ENCODE results near the gene OR2T27.
"Not testable (repeated sequence)": the region's sequence is repeated elsewhere in the genome, so short reads cannot be mapped to it uniquely, and the experiment has no call there.

The OR2T27 gene

DNA sequence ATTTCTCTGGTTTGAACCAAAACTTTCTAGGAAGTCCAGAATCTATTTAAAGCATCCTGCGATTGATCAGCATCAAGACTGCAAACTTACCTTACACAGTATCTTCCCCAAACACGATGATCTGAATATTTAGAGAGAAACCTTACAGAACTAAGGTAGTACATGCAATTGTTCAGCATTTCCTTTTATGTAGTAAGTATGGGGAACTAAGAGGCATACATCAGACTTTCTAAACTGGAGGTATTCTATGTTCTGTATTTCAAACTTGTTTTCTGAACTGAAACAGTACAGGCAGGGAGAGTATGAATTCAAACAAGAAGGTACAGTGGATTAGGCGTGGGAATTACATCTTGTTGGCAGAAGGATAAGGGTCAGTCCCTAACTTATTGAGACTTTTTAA is at the start of gene OR2T27:
Gene OR2T27, minus strand, starts transcription at position 175 of the 400 bp plus-strand sequence. CDS start 4,644 bp downstream, outside the sequence.
- DNase-seq; in situ Hi-C loops (cut with HindIII; ENCODE audit: low pct_ligation_motif_present, low pct_unique_long_range_greater_than_20kb, low sequenced_read_pairs): not testable (repeated sequence)

DNA sequence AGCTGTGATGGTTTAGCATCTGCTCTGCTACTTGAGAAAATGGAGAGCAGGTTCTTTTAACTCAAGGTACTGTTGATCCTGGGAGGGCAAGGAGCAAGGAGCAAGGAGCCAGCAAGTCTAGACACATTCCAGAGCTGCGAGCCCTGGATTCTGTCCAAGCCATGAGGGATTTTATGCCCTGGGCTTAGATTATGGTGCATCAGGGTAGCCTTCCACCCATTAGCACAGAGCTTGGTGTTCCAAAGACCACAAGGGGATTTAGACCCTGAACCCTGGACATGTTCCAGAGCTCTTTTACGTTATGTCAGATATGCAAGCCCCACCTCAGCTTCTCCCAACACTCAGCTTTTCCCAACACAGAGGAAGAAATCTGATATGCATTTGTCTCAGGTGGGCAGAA is 49.3 kb upstream of the OR2T27 start:
- DNase-seq: no peak
- in situ Hi-C loops (cut with HindIII; ENCODE audit: low pct_ligation_motif_present, low pct_unique_long_range_greater_than_20kb, low sequenced_read_pairs): no loop called here

DNA sequence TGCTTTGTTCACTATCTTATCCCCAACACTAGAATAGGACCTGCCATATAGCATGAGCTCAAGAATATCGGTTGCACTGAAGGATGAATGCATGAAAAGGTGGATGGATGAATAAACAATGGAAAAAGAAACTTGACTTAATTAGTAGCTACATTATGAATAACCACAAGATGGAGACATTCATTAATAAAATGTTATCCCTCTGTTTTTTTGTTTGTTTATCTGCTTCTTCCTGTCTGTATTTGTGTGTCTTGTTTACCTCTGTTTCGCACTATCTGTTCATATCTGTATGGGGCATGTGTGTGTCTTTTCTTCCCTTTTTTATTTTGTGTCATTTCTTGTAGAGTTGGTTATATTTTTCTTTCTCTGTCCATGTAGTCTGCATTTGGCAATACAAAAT is 48.3 kb upstream of the OR2T27 start:
- in situ Hi-C loops (cut with HindIII; ENCODE audit: low pct_ligation_motif_present, low pct_unique_long_range_greater_than_20kb, low sequenced_read_pairs): no loop called here
- no peak for DNase-seq

- no peak for DNase-seq
- in situ Hi-C loops (cut with HindIII; ENCODE audit: low pct_ligation_motif_present, low pct_unique_long_range_greater_than_20kb, low sequenced_read_pairs): no loop called here
These were observed 47.4 kb upstream of the OR2T27 start, which contains the start of gene OR14I1 for GRCh38 chr1:248702714-248703113. OR14I1 (minus strand) TSS chr1:248702766.

DNA sequence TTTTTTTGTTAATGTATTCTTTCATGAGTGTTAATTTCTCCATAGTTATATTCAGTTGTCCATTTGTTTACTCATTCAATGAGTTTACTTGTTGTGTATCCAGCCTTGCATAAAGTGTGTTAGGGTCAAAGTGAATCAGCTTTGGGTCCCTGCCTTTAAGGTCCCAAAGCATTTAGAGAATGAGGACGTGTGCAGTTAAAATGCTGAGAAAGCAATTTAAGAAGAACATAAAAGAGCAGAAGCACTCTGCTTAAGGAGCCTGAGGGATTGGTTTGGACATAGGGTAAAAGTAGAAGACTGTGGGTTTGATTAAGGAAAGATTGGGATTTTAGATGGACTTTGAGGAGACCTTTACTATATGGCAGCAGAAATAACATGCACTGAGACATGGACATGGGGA is 43.8 kb upstream of the OR2T27 start:
- no peak for DNase-seq
- in situ Hi-C loops (cut with HindIII; ENCODE audit: low pct_ligation_motif_present, low pct_unique_long_range_greater_than_20kb, low sequenced_read_pairs): no loop called here

GRCh38 chr1:248697907-248698306 is 42.6 kb upstream of the OR2T27 start:
- DNase-seq: no peak
- in situ Hi-C loops (cut with HindIII; ENCODE audit: low pct_ligation_motif_present, low pct_unique_long_range_greater_than_20kb, low sequenced_read_pairs): no loop called here

DNA sequence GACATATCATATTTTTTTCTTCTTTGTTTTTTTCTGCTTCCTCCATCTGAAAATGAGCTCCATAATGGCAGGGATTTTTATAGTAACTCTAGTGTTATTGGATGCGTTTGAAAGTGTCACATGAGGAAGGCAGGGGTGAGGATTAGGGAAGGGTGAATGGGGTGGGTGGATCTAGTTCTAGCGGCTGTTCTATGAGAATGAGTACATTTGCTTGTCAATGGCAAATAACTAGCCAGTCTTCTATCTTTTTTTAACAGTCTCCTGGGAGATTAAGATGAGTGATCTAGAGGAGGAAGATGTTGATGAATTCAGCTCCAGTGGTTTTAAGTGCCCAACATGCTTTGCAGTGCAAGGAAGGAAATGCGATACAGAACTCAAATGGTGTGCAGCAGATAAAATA is 41.4 kb upstream of the OR2T27 start:
- in situ Hi-C loops (cut with HindIII; ENCODE audit: low pct_ligation_motif_present, low pct_unique_long_range_greater_than_20kb, low sequenced_read_pairs): no loop called here
- DNase-seq: no peak

DNA sequence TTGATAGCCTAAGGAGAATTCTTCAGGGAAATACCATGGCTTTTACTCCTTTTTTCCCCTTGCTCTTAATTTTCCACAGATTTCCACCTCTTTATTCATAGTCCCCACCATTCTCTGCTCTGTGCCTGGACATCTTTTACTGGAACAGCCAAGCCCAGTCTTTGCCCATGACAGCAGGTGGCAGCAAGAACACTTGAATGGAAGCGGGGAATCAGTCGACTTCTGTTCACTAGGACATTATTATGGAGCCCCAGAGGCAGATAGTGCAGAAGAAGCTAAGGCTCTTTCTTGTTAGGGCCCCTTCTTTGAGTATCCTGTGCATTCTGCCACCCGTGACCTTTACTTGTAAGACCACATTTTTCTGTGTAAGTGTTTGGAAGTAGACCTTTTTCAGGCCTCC is 40.9 kb upstream of the OR2T27 start:
- in situ Hi-C loops (cut with HindIII; ENCODE audit: low pct_ligation_motif_present, low pct_unique_long_range_greater_than_20kb, low sequenced_read_pairs): no loop called here
- peak; percentile 43 for DNase-seq

- no peak for DNase-seq
- in situ Hi-C loops (cut with HindIII; ENCODE audit: low pct_ligation_motif_present, low pct_unique_long_range_greater_than_20kb, low sequenced_read_pairs): no loop called here
These were observed 40.3 kb upstream of the OR2T27 start for GRCh38 chr1:248695451-248696132.

- in situ Hi-C loops (cut with HindIII; ENCODE audit: low pct_ligation_motif_present, low pct_unique_long_range_greater_than_20kb, low sequenced_read_pairs): no loop called here
- no peak for DNase-seq
These were observed 36.3 kb upstream of the OR2T27 start for GRCh38 chr1:248691567-248692155.

- DNase-seq: no peak
- in situ Hi-C loops (cut with HindIII; ENCODE audit: low pct_ligation_motif_present, low pct_unique_long_range_greater_than_20kb, low sequenced_read_pairs): no loop called here
These were observed 33.4 kb upstream of the OR2T27 start for GRCh38 chr1:248688527-248689298.

DNA sequence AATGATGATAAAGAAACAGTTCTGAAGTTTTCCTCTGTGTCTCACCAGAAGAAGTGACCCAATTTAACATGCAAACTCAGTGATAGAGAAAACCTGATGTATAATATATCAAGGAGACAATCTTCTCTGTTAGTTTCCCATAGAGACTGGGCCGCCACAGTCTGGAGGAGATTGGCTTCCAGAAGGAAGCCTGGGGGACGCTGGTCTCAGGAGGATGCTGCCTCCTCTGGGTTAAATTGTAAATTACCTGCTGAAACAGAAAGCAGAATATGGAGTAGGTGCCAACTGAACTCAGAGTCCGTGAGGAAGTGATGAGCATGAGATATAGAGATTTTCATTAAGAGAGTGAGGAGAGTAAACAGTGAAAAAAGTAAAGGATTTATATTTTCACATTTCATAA is 31.5 kb upstream of the OR2T27 start:
- DNase-seq: peak; percentile 42
- in situ Hi-C loops (cut with HindIII; ENCODE audit: low pct_ligation_motif_present, low pct_unique_long_range_greater_than_20kb, low sequenced_read_pairs): no loop called here

GRCh38 chr1:248681651-248682050 is 26.3 kb upstream of the OR2T27 start:
- DNase-seq: no peak
- in situ Hi-C loops (cut with HindIII; ENCODE audit: low pct_ligation_motif_present, low pct_unique_long_range_greater_than_20kb, low sequenced_read_pairs): no loop called here

DNA sequence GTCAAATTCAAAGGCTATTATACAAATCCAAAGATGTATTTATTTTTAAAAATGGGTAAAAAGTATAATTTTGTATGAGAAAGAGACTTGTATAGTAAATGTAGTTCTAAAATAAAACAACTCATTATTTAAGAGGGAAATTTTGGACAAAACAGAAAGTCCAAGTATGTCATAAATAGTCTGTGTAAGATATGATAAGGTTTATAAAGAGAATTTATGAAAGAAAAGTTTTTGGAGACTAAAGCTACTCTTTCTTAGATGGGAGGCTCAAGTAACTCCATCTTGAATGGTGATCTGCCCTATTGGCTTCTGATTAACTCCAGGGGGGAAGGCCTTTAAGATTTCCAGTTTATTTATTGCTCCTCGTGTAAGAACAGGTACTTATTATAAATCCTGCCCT is 14.7 kb upstream of the OR2T27 start:
- in situ Hi-C loops (cut with HindIII; ENCODE audit: low pct_ligation_motif_present, low pct_unique_long_range_greater_than_20kb, low sequenced_read_pairs): no loop called here
- DNase-seq: peak; percentile 14

GRCh38 chr1:248663453-248664328 is 8.4 kb upstream of the OR2T27 start:
- in situ Hi-C loops (cut with HindIII; ENCODE audit: low pct_ligation_motif_present, low pct_unique_long_range_greater_than_20kb, low sequenced_read_pairs); DNase-seq: not testable (repeated sequence)

DNA sequence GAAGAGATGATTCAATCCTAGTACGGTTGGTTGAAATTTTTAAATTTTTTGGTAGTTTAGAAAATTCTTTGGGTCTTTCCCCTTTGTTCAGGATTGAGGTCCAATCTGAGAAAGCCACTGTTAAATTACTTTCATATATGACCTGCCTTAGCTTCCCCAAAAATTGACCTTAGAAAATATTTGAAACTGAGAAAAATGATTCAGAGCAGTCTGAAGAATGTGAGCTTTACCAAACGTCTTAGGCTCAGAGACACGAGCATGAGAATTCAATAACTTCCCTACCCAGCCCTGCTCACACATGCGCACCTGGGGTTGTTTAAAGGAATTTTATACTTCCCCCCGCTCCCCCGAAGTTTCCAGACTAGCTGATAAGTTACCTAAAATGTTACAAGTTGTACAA is 1.5 kb upstream of the OR2T27 start:
- in situ Hi-C loops (cut with HindIII; ENCODE audit: low pct_ligation_motif_present, low pct_unique_long_range_greater_than_20kb, low sequenced_read_pairs); DNase-seq: not testable (repeated sequence)

GRCh38 chr1:248648770-248649536 is 6.4 kb downstream of the OR2T27 start:
- in situ Hi-C loops (cut with HindIII; ENCODE audit: low pct_ligation_motif_present, low pct_unique_long_range_greater_than_20kb, low sequenced_read_pairs); DNase-seq: not testable (repeated sequence)

DNA sequence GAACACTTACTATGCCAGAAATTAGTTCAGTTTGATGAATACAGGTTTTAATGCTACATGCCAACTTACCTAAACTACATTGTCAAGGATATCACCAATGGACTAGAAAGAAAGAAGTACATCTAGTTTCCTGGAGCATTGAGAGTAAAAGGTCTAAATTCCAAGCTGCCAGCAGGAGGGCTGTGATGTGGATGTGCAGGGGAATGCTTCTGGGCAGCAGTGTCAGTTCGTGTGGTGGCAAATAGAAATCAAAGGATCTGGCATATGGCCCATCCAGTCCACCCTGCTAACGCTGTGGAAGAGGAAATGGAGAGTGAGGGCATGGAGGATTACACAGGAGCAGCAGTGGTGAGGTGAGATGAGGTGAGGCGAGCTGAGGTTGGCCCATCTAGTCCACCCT is 10.2 kb downstream of the OR2T27 start, which contains the start of gene OR2T35:
Gene OR2T35, minus strand, starts transcription at position 101 of the 400 bp plus-strand sequence. CDS start 6,020 bp downstream, outside the sequence.
- in situ Hi-C loops (cut with HindIII; ENCODE audit: low pct_ligation_motif_present, low pct_unique_long_range_greater_than_20kb, low sequenced_read_pairs); DNase-seq: not testable (repeated sequence)

Measured in ACHN (cell line).